Esophagus squamous epithelium (tissue), 4 donors: ENCODE results near the gene LARP7.

Source experiments
- CTCF ChIP-seq, 6 experiments: fragments of 450-650 bp in 4 of 6; fragments of 200-600 bp in 2 of 6; sonication (generic) in 2 of 6; IDR thresholded peaks; one replicate each; pipeline ENCODE4 v1.5.1; 2016 to 2019; ENCODE audit warnings: antibody characterized with exemption in 6 of 6, mild to moderate bottlenecking in 4 of 6, moderate library complexity in 4 of 6
- POLR2A ChIP-seq, 4 donors: fragments of 450-650 bp; IDR thresholded peaks; one replicate each; pipeline ENCODE4 v1.6.1; 2017; ENCODE audit warnings: antibody characterized with exemption in 4 of 4, mild to moderate bottlenecking in 4 of 4, moderate library complexity in 3 of 4

- TF ChIP-seq CTCF (IDR thresholded peaks at IDR 0.05) = no peak
- TF ChIP-seq POLR2A (IDR thresholded peaks at IDR 0.05) = no peak
These were observed 63.7 kb downstream of the LARP7 start for GRCh38 chr4:112700679-112701078.
